Upper lobe of left lung (tissue), 4 donors: ENCODE results near the gene CACNA2D1.

Source experiments
- CTCF ChIP-seq, 6 experiments: fragments of 450-650 bp in 4 of 6; fragments of 200-600 bp in 2 of 6; sonication (generic) in 2 of 6; IDR thresholded peaks; one replicate each; pipeline ENCODE4 v1.5.1; 2016 to 2019; ENCODE audit warnings: antibody characterized with exemption in 6 of 6
- EP300 ChIP-seq, 4 donors: sonication (generic); formaldehyde crosslinking; IDR thresholded peaks; one replicate each; pipeline ENCODE4 v1.5.1; 2017; ENCODE audit warnings: antibody characterized with exemption in 4 of 4, control low read depth in 2 of 4
- POLR2AphosphoS5 ChIP-seq, 2 donors: sonication (generic); formaldehyde crosslinking; IDR thresholded peaks; one replicate each; pipeline ENCODE4 v1.5.1; 2017; ENCODE audit warnings: antibody characterized with exemption in 2 of 2

GRCh38 chr7:82235713-82236112 is 207.9 kb downstream of the CACNA2D1 start:
- no peak for TF ChIP-seq EP300 (IDR thresholded peaks at IDR 0.05)
- no peak for TF ChIP-seq CTCF (IDR thresholded peaks at IDR 0.05)
- no peak for TF ChIP-seq POLR2AphosphoS5 (IDR thresholded peaks at IDR 0.05)
